Eye (tissue), 1 donor: Measurements from ENCODE around the gene TXNRD3.

Experiments
- DNase-seq: peaks from one replicate; pipeline ENCODE4 v3.0.0-alpha.2; 2015

The TXNRD3 gene

GRCh38 chr3:126581569-126581968 lies 73.4 kb downstream of the TXNRD3 start:
- no peak for DNase-seq

DNA sequence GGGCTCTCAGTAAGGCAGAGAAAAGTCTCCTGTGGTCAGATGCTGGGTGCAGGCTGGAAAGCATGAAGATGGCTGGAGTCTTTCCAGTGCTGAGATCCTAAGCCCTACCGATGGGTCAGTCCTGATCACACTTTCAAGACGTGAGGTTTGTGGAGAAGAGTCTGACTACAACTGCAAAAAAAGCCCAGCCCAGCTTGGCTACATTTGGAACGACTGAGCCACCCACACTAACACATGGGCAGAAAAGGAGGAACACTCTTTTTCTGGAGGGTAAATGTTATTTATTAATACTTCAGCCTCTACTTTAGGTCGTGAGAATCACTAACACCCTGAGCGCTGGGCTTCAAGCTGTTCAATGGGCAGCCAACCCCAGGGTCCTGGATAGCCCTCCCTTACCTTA lies 74.2 kb downstream of the TXNRD3 start:
- no peak for DNase-seq

GRCh38 chr3:126578702-126579101 lies 76.2 kb downstream of the TXNRD3 start:
- no peak for DNase-seq

- DNase-seq: no peak
These were observed 77.7 kb downstream of the TXNRD3 start for GRCh38 chr3:126577261-126577660.

DNA sequence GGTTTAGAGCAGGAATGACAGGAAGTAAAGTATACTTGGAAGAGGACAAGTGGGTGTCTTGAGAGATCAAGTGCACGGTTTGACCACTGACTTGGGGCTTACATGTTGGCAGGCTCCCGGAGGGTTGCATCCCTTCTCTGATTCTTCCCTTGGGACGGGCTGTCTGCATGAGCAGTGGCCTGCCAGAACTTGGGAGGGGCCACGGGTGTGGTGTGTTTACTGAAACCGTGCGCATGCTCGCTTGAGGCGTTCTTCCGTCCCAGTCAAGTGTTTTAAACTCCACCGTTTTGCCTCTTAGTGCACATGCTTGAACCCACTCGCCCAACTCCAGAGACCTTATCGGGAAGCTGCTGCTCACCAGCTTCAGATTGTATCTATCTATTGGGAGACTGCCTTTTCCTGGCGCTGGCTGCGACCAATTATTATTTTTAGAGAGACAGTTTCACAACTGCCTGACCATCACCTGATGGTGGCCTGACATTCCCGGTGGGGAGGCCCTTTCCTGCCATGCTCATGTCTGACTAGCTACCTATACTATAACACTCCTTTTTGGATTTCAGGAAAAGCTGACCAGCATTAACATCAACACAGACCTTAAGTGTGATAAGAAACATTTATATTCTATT lies 81.3 kb downstream of the TXNRD3 start:
- no peak for DNase-seq

DNA sequence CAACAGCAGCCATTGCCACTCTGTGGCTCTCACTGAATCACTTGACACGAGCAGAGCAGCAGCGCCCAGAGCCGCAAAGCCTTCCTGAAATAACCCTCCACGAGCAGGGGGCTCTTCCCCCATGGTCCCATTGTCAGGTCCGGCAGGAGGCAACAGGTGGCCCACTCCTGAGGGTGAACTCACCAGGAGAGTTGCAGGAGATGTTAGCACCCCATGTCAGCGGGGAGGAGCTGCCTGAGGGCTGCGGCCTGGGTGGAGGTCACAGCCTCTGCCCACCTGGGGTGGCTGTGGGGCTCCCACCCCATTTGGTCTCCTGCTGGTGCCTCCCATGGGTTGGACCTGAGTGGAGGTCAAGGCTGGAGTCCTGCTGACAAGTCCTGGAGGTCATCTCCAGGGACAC lies 83.8 kb downstream of the TXNRD3 start:
- DNase-seq: no peak

DNA sequence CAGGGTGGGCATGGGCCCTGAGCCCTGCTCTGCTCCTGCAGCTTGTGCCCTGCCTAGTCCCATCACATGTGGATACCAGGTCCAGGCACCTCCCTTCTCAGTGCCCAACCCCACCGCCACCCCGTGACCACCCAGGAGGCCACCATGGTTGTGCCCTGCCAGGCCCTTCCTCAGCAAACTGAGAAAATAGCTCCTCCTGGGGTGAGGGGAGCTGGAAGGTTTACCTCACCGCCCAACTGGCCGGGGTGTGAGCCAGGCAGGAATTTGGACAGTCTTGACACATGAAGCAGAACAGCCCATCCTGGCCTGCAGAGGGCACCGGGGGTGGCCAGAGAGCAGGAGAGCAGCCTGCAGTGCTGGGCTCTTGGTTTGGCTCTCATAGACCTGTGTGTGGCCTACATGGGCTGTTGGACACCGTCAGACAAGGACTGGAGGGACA lies 84.8 kb downstream of the TXNRD3 start:
- no peak for DNase-seq

- DNase-seq: no peak
These were observed 85.4 kb downstream of the TXNRD3 start for GRCh38 chr3:126569390-126569975.

- no peak for DNase-seq
These were observed 86.1 kb downstream of the TXNRD3 start for GRCh38 chr3:126568776-126569342.

DNA sequence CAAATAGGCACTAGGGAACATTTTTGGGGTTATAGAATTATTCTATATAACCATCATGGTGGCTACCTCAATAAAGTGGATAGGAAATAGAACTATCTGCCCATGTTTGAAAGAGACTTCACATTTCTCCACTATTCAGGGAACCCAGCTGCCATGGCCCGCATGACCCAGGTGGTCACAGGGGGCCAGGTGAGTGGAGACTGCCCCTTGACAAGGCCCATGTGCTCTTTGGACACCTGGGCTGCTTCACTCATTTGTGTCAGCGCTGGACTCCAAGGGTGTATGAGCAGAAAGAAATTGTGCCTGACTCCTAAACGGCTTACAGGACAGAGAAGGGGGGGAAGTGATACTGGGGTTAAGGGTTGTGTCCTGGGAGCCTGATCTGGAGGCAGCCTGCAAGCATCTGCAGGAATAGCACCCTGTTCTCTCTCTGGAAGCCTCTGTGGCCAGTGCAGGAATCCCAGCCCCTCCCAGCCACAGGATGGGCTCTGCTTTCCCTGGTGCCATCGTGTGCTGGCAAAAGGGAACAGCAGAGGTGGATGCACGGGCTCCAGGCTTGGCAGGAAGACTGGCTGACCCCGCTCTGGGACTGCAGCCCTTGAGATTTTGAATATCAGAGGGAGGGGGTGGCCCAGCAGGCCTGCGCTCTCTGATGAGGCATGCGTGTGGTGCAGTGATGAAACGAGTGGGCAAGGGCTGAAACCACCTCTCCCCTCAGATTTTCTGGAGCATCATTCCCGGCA lies 87.1 kb downstream of the TXNRD3 start:
- no peak for DNase-seq

DNA sequence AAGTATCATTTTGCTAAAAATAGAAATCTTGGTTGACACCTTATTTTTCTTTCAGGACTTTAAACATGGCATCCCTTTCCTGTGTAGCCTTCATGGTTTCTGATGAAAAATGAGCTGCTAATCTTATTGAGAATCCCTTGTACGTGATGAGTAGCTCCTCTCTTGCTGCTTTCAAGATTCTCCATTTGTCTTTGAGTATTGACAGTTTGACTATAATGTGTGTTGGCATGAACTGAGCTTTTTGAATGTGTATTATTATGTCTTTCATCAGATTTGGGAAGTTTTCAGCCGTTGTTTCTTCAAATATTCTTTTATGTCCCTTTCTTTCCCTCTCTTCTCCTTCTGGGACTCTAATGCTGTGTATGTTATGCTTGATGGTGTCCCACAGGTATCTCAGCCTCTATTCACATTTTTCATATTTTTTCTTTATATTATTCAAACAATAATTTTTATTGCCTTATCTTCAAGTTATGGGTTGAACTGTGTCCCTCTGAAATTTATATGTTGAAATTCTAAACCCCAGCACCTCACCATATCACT lies 92.1 kb downstream of the TXNRD3 start:
- no peak for DNase-seq

GRCh38 chr3:126558336-126559071 lies 96.4 kb downstream of the TXNRD3 start, which contains the start of gene C3orf22:
TSS of gene C3orf22 (minus strand) at chr3:126558932. CDS start at chr3:126553390, 5,542 bp downstream.
- DNase-seq: no peak

- DNase-seq: no peak
These were observed 97.2 kb downstream of the TXNRD3 start for GRCh38 chr3:126557761-126558160.

- no peak for DNase-seq
These were observed 97.5 kb downstream of the TXNRD3 start for GRCh38 chr3:126557415-126557745.
